Gastrocnemius medialis (tissue), 4 donors: ENCODE results near the gene CLMN.

ENCODE experiments used
- POLR2A ChIP-seq, 2 donors: fragments of 450-650 bp; IDR thresholded peaks; one replicate each; pipeline ENCODE4 v1.6.1; 2017; ENCODE audit warnings: antibody characterized with exemption in 2 of 2, mild to moderate bottlenecking in 2 of 2, moderate library complexity in 2 of 2
- TF ChIP-seq, protein P1 (sequence below), 5 experiments: fragments of 450-650 bp in 3 of 5; fragments of 200-600 bp in 2 of 5; sonication (generic) in 2 of 5; IDR thresholded peaks in 4 of 5; conservative IDR thresholded peaks in 1 of 5; 1 replicate in 4 of 5; 2 replicates in 1 of 5; pipeline ENCODE4 v1.5.1; 2016 to 2019; ENCODE audit warnings: antibody characterized with exemption in 5 of 5, mild to moderate bottlenecking in 3 of 5, moderate library complexity in 3 of 5

DNA sequence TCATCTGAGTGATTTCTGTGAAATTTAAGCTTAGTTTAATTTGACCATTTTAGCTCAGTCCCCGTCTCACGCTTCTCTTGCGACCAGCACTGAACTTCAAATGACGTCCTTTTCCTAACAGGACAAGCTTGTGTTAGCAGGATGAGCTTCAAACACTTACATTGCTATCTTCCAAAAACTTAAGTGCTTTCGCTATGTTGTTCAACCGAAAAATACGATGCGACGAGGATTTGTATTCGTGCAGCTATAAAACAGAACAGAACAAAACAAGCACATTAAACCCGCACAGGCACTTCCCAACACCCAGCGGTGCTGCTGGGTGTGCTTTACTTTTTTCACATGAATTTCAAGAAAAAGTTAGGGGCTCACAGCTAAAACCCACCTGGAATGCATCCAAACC lies 98.2 kb downstream of the CLMN start:
- TF ChIP-seq, protein P1, sequence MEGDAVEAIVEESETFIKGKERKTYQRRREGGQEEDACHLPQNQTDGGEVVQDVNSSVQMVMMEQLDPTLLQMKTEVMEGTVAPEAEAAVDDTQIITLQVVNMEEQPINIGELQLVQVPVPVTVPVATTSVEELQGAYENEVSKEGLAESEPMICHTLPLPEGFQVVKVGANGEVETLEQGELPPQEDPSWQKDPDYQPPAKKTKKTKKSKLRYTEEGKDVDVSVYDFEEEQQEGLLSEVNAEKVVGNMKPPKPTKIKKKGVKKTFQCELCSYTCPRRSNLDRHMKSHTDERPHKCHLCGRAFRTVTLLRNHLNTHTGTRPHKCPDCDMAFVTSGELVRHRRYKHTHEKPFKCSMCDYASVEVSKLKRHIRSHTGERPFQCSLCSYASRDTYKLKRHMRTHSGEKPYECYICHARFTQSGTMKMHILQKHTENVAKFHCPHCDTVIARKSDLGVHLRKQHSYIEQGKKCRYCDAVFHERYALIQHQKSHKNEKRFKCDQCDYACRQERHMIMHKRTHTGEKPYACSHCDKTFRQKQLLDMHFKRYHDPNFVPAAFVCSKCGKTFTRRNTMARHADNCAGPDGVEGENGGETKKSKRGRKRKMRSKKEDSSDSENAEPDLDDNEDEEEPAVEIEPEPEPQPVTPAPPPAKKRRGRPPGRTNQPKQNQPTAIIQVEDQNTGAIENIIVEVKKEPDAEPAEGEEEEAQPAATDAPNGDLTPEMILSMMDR (IDR thresholded peaks at IDR 0.05 in 4 of 5, conservative IDR thresholded peaks at IDR 0.05 in 1 of 5): no peak
- TF ChIP-seq POLR2A (IDR thresholded peaks at IDR 0.05): no peak
